HuH-7.5 (cell line): ENCODE results near the gene GPR137.

ENCODE experiments used
- DNase-seq: peaks from one replicate; pipeline ENCODE4 v3.0.0; 2011; ENCODE audit warnings: low spot score

The GPR137 gene

DNA sequence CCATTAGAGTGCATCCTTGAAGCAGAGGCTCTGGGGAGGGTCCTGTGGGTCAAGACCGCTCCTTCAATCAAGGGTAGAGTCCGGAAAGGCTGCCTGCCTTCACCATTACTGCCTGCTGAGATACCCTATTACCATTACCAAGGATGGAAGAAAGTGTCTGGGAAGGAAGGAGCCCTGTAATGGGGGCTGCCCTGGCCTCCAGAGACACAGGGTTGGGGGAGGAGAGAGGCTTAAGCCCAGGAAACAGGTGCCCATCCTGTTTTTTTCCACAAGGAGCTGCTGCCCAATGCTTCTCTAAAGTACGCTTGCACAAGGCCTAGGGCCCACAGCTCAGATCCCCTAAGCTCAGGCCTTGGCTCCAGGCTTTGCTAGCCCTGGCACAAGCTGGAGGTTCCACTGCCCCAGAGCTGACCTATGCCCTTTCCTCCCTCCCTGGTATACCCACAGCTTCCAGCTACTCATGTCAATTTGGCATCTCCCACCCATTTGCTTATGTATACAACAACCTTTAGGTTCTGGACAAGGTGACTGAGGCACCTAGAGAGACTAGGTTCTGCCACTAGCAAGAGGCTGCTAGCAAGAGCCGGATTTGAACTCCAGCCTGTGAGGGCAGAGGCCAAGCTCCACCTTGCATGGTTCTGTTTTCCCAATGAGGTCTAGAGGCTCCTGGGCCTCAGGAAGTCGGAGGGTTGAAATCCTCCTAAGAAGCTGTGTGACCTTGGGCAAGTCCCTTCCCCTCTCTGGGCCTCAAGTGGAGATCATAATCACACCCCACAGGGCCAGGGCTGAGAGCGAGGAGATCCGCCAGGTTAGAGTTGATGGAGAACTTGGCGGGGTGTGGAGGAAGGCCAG, 35.9 kb upstream of the GPR137 start:
- no peak for DNase-seq

DNA sequence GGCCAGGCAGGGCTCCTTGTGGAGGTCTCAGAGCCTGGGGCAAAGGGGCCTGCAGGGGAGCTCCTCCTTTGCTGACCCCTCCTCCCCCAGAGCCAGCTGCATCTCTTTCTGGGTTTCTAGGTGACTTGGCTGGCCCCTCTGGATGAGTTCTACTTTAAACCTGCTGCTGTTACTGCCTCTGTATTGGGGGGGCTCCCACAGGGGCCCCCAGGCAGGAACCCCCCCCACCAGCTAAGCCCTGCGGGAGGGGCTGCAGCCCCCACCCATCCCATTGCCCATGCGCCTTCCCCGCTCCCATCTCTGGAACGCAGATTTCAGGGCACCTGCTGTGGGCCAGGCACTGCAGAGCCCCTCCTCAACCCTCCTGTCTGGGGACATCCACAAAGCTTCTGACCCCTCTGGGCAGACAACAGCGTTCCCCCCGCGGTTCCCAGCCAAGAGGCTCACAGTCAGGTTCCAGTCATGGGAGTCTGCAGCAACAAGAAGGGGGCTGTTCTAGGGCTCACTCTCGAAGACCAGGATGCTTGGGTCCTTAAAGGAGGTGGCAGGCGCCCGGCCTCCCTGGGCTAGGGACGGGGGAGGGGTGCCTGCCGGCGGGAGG, 35.1 kb upstream of the GPR137 start:
- peak; percentile 78 for DNase-seq

DNA sequence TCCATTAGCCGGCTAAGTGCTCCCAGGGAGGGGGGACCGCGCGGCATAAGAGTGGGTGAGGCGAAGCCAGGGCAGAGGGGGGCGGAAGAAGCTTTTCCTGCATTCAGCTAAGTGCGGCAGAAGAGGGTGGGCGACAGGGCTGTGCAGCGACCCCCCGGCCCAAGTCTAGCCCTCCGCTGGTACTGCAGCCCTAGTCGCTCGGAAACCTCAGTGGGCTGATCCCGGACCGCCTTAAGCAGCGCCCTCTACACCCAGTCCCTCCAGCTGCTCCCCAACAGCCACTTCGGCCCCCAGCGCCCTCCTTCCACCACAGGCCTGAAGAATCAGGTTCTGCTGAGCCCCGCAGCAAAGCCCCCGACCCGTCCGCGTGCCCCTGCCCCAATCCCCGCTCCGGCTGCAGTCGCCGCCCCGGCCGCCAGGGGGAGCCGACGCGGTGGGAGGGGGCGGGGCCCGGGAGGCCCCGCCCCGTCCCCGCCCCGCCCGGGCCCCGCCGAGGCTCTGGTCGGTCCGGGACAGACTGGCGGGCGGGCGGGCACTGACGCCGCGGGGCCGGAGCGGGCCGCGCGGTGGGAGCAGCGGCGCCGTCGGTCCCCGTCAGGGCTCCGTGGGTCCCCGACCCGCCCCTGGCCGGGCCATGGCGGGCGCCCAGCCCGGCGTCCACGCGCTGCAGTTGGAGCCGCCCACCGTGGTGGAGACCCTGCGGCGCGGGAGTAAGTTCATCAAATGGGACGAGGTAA, 34.5 kb upstream of the GPR137 start, which contains the start of gene PLCB3:
Gene PLCB3 (plus strand): TSS at position 515 of the 737 bp plus-strand sequence. CDS start 120 bp downstream, at position 635.
- DNase-seq: peak; percentile 80

DNA sequence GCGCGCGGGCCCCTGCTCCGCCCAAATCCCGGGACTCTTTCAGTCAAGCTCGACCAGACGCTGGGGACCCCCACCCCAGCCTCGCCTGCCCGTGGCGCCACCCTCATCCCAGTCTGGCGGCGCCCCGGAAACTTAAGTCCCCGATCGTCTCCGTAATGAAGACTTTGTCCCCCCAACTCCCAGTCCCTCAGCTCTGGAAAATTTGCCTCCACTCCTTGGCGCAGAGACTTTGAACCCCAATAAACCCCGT, 34.0 kb upstream of the GPR137 start:
- no peak for DNase-seq

DNA sequence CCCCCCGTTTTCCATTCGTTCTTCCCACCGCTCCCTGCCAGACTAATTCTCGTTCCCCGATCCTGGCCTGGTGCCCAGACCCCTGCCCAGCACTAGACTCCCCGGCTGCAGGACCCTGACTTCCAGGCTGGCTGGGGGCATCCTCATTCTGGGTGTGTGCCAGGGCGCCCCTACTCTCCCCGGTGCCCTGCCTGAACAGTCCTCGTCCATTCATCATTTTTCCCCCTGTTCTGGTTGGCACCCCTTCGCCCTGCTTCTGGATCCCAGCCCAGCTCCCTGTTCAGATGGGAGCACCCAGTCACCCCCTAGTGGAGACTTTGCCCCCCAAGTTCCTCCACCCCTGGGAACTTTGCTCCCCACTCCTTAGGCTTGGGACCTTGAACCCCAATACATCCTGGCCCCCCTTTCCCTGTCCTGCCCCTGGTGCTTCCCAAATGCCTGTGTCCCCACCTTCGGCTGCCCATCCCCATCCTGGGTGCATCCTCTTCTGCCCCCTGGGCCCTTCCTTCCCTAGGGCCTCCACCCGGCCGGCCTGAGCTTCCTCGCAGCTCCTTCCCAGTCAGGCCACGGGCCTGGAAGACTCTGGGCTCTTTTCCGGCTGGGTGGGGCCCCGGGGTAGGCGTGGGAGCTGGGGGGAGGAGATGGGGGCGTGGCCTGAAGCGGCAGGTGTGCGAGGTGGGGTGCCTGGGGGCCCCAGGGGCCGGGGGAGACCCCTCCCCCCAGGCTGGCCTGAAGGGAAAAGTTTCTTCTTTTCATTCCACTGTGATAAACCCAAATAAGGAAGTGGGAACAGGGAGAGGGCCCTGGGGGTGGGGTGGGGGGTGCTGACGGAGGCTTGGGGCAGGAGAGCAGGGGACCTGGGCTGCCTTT, 33.4 kb upstream of the GPR137 start:
- DNase-seq: peak; percentile 68

DNA sequence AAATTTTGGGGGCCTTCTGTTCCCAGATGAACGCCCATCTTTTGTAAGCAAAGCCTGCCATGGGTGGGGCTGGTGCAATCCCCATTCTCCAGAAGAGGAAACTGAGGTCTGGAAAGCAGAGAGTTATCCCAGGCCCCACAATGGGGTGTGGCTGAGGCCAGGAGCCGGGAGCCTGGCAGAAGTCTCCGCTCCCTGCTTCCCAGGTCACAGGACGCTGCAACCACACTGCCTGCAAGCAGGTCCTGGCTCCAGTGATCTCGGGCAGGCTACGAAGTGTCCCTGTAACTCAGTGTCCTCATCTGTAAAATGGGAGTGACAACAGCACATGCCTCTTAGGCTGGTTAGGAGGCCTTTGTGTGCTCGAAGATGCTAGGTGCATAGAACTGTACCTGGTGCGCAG, 32.6 kb upstream of the GPR137 start:
- DNase-seq: no peak

DNA sequence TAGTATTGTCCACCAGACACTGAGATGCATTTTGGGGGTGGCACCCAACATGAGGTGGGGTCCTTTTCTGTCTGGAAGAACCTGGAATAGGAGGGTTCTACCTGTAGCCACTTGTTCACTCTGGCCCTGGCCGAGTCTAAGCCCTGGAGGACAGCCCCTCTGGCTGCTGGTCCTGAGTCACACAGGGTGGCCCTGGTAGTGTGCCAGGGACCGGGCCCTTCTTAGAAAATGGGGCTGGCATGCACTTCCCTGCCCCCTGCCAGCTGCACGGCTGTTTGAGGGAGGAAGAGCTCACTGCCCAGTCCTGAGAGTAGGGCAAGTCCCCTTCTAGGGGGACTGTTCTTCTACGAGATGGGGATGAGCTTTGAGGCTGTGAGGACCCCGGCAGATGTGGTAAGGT, 32.2 kb upstream of the GPR137 start:
- DNase-seq: no peak

DNA sequence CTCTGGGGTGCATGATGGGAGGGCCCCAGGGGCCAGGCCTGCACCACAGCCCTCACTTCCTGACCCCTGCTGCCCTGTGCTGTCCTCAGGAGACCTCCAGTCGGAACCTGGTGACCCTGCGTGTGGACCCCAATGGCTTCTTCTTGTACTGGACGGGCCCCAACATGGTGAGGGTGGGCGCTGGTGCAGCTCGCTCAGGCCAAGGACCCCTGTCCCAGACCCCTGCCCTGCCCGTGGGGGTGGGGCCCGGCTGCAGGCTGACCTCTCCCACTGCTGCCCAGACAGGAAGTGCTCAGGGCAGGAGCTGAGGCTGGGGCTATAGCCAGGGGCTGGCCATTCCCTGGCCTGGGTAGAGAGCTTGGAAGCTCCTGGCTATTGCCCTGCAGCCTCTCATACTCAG, 31.3 kb upstream of the GPR137 start:
- no peak for DNase-seq

DNA sequence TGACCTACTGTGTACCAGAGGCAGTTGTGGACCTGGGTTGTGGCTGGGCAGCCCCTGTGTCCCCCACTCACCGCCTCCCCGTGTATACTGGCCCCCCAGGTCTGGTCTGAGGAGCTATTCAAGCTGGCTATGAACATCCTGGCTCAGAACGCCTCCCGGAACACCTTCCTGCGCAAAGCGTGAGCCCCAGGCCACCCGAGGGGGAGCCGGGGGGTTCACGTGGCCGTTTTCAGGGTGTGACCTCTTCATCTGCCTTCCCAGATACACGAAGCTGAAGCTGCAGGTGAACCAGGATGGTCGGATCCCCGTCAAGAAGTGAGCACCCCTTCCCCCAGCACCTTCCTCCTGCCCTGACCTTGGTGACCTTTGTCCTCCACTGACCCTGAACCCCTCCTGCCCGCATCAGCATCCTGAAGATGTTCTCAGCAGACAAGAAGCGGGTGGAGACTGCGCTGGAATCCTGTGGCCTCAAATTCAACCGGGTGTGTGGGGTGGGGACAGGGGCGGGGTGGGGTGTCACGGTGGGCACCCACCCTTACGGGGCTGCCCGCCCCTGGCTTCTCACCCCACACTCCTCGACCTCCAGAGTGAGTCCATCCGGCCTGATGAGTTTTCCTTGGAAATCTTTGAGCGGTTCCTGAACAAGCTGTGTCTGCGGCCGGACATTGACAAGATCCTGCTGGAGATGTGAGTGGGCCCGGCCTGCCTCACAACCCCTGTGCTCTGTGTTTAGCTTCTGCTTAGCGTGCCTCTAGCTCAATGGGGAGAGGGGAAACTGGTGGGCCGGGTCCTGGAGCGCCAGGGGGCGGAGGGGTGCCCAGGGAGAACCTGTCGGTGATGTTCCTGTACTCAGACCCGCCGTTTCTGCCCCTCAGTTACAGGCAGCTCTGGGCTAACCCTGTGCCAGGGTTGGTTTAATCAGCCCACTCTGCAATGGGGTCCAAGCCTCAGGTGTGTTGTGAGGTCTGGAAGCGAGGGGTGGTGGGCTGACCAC, 30.2 kb upstream of the GPR137 start:
- DNase-seq: no peak

DNA sequence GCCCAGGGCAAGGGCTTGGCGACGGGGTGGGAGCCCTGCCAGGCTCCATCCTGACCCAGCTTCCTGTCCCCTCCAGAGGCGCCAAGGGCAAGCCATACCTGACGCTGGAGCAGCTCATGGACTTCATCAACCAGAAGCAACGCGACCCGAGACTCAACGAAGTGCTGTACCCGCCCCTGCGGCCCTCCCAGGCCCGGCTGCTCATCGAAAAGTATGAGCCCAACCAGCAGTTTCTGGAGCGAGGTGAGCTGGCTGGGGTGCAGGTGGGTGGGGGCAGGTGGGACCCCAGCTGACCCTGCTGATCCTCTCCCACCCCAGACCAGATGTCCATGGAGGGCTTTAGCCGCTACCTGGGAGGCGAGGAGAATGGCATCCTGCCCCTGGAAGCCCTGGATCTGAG, 29.3 kb upstream of the GPR137 start:
- no peak for DNase-seq

DNA sequence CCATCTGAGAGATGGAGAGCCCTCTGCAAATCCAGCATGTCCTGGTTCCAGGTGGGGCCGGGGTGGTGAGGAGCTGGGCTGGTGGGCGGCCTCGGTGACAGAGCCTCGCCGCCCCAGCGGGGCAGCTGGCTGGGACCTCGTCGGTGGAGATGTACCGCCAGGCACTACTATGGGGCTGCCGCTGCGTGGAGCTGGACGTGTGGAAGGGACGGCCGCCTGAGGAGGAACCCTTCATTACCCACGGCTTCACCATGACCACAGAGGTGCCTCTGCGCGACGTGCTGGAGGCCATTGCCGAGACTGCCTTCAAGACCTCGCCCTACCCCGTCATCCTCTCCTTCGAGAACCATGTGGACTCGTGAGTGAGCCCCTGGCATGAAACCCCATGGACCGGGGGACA, 27.3 kb upstream of the GPR137 start:
- no peak for DNase-seq

DNA sequence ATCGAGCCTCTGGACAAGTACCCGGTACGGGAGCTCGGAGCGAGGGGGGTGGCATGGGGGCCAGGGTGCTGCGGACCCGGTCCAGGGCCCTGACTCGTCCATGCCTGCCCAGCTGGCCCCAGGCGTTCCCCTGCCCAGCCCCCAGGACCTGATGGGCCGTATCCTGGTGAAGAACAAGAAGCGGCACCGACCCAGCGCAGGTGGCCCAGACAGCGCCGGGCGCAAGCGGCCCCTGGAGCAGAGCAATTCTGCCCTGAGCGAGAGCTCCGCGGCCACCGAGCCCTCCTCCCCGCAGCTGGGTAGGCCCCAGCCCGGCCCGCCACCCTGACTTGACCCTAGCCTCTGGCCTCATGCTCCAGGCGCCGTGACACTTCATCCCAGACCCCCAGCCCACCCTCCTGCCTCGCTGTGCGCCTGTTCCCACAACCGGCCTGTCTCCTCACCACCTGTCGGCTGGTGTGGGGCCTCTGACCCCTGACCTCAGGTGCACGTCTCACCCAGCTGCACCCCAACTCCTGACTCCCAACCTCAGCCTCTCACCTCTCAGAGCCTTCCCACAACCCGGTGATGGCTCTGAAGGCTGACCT, 26.6 kb upstream of the GPR137 start:
- DNase-seq: no peak

DNA sequence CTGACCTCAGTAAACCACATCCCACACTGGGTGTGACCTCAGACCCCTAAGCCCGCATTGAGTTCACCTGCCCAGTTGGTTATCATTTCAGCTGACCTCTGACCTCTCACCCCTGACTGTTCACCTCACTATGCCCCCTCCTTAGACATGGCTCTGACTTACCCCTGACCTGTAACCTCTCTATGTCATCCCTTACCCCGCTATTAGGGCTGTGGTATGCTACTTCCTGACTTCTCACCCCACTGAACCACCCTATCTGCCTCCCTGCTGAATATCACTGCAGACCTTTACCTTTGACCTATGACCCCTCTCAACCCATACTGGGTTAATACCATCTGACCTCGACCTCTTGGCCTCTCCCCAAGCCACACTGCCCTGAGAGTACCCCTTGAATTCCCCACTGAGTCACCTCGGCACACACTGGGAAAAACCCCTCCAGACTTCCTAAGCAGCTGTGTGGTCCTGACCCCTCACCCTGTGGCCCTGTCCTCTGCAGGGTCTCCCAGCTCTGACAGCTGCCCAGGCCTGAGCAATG, 26.0 kb upstream of the GPR137 start:
- no peak for DNase-seq

DNA sequence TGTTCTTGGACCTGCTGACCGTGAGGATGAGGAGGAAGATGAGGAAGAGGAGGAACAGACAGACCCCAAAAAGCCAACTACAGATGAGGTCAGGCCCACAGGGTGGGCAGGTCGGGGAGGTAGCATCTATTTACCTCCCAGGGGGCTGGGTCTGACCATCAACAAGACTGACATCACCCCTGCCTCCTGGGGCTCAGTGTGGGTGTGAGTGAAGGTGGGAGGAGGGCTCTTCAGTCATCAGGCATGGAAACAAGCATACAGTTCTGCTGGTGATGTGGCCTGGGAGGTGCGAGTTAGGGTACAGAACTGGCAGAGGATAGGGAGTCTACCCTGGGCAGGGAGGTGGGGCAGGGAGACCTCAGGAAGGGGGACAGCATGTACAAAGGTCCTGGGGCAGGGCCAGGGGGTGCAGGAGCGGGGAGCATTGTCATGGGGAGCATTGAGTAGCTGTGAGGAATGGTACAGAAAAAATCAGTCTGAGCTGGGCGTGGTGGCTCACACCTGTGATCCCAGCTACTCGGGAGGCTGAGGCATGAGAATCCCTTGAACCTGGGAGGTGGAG, 25.4 kb upstream of the GPR137 start:
- no peak for DNase-seq

DNA sequence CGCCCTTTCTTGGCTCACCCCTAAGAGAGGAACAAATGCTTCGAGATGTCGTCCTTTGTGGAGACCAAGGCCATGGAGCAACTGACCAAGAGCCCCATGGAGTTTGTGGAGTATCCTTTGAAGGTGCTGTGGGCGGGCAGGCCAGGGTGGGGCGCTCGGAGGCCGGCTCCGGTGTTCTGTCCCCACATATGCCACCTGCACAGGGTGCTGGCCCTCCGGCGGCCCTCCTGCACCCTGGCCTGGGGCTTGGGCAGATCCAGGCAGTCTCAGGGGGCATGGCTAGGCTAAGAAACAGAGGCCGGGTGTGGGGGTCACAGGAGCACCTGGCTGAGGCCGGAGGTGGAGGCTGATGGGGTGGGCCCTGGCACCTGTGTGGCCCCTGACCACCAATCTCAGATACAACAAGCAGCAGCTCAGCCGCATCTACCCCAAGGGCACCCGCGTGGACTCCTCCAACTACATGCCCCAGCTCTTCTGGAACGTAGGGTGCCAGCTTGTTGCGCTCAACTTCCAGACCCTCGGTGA, 24.0 kb upstream of the GPR137 start:
- no peak for DNase-seq

DNA sequence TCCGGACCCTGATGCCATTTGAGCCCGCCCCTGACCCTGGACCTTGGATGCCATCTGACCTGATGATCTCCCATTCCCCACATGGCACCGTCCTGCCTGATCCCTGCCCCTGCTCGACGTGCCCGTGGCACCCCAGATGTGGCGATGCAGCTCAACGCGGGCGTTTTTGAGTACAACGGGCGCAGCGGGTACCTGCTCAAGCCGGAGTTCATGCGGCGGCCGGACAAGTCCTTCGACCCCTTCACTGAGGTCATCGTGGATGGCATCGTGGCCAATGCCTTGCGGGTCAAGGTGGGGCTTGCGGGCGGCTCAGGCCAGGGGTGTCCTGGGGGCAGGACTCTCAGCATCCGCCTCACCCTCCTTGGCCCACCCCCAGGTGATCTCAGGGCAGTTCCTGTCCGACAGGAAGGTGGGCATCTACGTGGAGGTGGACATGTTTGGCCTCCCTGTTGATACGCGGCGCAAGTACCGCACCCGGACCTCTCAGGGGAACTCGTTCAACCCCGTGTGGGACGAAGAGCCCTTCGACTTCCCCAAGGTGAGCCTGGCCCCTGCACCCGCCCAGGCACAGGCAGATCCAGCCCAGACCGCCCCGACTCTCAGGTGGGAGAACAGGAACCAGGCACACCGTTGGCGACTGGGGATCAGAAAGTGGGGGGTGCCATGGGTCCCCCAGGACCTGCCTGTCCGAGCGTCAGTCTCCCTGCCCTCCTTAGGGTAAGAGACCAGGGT, 23.2 kb upstream of the GPR137 start:
- no peak for DNase-seq

DNA sequence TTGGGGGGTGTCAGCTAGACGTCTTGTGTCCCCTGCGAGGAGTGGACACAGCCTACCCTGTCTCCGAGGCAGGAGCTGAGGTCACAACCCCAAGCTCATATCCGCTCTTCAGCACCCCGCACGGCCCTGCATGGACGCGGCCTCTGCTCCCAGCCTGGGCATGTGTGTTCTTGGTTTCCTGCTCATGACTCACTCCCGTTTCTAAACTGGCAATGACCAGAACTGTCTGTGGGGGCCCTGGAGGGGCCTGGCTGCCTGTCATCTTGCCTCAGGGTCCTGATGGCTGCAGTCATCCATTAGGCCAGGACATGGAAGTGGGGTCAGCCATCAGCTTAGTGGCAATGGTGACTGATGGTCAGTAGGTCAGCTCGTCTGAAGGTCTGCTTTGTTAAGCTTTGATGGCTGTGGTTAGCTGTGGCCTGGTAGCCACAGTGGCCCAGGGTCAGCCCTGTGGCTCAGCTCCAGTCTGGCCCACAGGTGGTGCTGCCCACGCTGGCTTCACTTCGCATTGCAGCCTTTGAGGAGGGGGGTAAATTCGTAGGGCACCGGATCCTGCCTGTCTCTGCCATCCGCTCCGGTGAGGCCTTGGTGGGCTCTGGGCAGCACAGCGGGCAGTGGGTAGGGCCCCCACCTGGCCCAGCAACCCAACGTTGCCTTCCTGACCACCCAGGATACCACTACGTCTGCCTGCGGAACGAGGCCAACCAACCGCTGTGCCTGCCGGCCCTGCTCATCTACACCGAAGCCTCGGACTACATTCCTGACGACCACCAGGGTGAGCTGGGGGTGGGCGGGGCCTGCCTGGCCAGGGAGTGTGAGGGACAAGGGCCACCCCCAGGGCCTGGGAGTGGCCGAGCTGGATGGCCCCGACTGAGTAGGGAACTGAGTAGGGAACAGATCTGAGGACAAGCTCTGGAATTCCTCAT, 22.4 kb upstream of the GPR137 start:
- DNase-seq: no peak

DNA sequence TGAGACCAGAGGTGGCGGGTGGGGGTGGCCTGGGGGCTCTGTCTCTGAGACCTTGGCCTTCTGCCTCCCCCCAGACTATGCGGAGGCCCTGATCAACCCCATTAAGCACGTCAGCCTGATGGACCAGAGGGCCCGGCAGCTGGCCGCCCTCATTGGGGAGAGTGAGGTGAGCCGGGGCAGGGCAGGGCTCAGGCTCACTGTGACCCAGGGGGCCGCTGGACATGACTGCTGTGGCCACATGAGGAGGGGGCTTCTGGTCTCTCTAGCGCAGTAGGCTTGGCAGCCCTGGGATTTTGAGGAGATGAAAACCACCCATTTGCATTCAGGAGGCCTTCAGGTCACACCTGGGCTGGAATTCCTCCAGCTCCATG, 21.7 kb upstream of the GPR137 start:
- DNase-seq: no peak
